Activated CD8-positive, alpha-beta memory T cell treated with anti-CD3 and anti-CD28 coated beads, Interleukin-2, amount 50 U/mL, for 24 hours (primary cell): ENCODE measurements around the gene OR1M1.

Experiments used
- DNase-seq: peaks from one replicate; pipeline ENCODE4 v3.0.0-alpha.2; 2020; ENCODE audit errors: extremely low read depth

Gene OR1M1

DNA sequence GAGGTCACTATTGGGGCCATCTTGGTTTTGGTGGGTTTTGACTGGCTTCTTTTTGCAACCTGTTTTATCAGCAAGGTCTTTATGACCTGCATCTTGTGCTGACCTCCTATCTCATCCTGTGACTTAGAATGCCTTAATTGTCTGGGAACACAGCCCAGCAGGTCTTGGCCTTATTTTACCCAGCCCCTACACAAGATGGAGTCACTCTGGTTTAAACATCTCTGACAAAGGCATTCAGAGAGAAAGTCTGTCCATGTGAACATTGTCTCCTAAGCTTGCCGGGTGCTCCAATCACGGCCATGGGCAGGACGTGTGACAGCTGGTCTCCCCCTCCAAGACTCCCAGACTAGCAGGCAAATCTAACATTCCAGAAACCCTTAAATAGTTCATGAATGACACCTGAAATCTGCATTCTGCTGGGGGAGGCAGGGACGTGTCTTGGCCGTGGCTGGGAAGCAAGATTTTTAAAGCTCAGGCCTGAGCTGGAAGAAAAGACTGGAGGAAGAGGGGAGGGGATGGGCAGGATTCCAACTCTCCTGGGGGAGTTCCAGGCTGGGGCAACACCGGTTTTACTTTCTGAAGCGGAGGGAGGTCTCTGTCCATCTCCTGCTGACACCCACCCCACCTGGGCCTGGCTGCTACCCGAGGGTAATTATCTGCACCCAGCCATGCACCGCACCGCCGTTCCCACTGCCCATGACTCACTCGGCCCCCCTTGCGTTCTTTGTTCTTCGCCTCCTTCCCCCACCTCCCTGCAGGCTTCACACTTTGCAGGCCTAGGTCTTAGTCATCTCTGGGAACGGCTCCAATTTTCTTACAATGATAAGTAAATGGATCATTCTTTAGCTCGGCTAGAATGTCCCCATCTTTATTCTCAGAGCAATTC lies 11.6 kb upstream of the OR1M1 start:
- DNase-seq: no peak

DNA sequence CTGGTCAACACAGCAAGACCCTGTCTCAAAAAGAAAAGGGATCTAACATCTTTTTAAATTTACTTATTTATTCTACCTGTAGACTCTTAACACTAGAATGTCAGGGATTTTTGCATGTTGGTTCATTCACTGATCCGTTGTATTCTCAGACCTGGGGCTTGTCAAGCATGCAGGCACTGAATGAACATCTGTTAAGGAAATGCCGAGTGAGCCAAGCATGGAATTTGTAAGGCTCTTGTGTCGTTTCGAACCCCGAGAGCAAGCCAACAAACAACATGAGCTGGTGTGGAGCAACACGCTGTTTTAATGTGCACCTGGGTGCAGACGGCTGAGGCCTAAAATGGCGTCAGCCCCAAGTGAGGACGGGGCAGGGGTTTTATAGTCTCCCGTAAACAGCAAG lies 10.0 kb upstream of the OR1M1 start:
- no peak for DNase-seq

DNA sequence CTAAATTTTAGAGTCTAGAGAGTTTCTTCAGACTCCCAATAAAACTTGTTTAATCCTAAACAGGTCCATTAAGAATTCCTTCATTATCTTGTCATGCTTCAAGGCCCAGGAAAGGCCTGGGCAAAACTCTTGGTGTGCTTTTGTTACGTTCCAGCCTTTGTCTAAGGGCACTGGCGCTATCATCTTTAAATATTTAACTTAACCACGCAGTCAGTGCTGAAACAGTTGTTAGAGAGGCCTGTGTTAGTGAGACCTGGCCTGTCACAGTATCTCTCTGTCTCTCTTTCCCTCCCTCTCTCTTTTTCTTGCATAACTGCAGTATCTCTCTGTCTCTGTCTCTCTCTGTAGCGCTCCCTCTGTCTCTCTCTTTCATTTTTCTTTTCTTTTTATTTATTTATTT lies 8.2 kb upstream of the OR1M1 start:
- DNase-seq: no peak

DNA sequence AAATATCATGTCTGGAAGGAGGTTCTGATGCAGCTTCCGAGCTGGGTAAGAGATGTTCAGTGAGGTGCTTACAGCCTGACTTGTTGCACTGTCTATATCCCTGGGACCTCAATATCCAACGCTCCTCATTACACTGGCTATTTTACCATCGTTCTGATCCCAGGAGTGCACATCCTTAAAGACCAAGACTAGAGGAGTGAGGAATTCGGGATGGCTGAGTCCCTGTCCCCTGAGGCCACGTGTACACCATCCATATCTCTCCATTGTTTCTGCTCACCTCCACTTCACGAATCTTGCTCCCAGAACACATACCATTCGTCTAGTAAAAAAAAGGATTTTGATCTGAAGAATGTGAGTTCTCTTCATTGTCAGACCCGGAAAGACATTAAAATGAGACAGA lies 20.5 kb downstream of the OR1M1 start, which contains the start of gene OR7G2:
Gene OR7G2, minus strand, starts transcription at position 101 of the 400 bp plus-strand sequence. CDS start 4,232 bp downstream, outside the sequence.
- DNase-seq: no peak

DNA sequence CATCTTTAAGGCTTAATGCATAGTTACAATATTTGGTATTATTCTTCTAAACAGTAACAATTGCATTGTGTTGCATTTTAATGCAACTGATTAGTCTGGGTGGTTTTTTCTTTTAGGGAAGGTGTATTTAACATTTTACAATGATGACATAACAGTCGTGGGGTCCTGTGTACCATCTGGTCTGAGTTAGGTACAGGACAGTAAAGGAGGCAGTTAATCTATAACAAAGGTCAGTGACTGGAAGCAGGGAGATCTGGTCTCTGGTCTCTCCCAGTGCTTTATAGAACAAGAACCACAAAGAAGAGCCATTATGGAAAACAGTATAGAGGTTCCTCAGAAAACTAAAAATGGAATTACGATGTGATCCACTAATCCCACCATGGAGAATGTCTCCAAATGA lies 23.1 kb downstream of the OR1M1 start:
- no peak for DNase-seq

DNA sequence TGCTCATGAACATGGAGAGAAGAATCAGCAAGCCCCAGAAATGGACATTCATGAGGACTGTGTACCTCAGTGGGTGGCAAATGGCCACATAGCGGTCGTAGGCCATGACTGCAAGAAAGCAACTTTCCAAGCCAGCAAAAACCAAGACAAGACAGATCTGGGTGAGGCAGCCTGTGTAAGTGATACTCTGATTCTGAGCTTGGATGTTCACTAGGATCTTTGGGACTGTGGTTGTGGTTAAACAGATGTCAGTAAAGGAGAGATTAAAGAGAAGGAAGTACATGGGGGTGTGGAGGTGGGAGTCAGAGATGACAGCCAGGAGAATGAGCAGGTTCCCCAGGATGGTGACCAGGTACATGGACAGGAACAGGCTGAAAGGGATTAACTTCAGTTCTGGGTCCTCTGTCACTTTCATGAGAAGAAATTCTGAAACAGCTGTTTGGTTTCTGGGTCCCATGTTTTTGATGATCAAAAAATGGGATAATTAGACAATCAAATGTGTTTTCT lies 28.5 kb downstream of the OR1M1 start, which contains the start of gene OR7G1:
Gene OR7G1, minus strand, starts transcription at position 457 of the 507 bp plus-strand sequence. Its CDS starts 0 bp downstream, at position 457.
- DNase-seq: no peak

DNA sequence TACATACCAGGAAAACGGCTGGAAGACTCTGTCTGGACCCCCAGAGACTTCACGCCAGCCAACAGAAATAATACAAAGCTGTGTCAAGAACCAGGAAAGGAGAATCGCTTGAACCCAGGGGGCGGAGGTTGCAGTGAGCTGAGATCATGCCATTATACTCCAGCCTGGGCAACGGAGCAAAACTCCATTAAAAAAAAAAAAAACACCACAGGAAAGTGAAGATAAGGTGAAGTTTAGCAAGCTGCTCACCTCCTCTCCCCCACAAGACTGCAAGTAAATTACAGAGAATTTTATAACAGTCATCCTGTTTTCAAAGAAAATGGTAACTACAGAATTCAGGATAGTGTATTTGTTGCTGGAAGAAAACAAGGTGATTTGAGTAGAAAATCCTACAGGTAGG lies 29.7 kb downstream of the OR1M1 start:
- DNase-seq: no peak

DNA sequence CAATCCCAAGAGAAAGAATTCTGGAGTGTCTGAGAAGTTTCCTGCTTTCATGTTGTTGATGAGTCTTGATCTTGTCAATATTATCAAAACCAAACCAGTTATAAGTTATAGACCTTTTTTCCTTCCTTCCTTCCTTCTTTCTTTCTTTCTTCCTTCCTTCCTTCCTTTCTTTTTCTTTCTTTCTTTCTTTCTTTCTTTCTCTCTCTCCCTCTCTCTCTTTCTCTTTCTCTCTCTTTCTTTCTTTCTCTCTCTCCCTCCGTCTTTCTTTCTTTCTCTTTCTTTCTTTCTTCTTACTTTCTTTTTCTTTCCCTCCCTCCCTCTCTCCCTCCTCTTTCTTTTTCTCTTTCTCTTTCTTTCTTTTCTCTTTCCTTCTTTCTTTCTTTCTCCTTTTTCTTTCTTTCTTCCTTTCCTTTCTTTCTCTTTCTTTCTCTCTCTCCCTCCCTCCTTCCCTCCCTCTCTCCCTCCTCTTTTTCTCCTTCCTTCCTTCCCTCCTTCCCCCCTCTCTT lies 40.1 kb downstream of the OR1M1 start, which contains the start of gene OR7G3:
Gene OR7G3, minus strand, starts transcription at position 51 of the 506 bp plus-strand sequence. Its CDS starts 0 bp downstream, at position 51.
- DNase-seq: no peak

DNA sequence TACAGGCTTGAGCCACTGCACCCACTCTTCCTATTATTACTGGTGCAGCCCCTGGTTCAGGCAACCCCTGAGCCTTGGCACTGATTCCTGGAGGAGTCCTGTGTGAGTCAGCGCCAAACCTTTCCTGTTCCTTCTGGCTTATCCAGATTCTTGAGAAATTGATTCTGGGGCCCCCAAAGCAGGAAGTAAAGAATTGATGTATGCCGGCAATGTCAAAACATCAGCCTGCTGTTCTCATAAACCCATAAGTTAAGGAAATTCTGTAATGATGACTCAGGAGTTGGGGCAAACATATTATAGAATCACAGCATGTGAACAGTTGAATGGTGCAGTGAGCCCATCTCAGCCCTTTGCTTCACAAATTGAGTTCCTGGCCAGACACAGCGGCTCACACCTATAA lies 41.3 kb downstream of the OR1M1 start:
- no peak for DNase-seq

DNA sequence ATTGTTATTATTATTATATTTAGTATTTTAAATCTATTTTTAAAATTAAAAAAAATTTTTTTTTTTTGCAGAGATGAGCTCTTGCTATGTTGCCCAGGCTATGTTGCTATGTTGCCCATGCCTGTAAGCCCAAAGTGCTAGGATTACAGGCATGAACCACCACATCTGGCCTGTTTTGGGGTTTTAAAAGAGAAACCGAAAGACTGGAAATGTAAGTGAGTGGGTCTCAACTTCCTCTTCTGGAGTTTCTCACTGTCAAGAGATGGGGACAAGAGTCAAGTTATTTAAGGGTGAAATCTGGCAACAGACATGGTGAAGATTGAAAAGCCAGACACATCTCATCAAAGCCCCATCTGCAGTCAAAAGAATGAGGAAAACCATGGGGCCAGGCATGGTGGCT lies 44.1 kb downstream of the OR1M1 start:
- DNase-seq: no peak

DNA sequence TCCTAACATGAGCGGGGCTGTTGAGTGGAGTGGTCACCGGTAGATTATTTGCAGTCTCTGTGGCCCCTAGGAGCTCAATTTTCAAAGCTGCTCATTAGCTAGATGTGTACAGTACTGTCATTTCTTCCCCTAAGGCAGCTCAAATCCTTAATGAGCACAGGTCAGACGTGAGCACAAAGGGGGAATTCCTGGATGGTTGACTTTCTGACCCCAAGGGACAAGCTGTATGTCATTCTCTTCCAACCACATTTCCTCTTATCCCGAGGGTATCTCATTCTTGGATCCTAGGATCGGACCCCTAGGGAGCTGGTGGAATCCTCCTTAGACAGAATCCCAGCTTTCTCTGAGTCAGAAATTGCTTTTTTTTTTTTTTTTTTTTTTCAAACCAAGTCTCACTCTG lies 45.6 kb downstream of the OR1M1 start:
- DNase-seq: no peak

DNA sequence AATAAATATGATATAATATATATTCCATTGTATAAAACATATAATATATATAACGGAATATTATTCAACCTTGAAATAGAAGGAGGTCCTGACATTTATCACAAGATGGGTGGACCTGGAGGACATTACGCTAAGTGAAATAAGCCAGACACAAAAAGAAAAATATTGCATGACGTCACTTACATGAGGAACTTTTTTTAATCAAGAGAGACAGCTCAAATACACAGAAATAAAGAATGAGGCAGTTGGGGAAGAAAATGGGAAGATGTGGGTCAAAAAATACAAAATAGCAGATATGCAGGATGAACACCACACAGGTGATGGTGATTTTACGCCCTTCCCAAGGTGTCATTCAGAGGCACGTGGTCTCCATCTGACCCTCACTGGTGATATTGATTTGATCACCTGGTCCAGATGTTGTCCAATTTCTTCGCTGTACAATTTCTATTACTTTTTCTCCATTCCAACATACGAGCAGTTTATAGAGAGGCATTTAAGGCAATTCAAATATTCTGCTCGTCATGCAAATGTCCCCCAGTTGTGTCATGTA lies 52.8 kb downstream of the OR1M1 start:
- no peak for DNase-seq

DNA sequence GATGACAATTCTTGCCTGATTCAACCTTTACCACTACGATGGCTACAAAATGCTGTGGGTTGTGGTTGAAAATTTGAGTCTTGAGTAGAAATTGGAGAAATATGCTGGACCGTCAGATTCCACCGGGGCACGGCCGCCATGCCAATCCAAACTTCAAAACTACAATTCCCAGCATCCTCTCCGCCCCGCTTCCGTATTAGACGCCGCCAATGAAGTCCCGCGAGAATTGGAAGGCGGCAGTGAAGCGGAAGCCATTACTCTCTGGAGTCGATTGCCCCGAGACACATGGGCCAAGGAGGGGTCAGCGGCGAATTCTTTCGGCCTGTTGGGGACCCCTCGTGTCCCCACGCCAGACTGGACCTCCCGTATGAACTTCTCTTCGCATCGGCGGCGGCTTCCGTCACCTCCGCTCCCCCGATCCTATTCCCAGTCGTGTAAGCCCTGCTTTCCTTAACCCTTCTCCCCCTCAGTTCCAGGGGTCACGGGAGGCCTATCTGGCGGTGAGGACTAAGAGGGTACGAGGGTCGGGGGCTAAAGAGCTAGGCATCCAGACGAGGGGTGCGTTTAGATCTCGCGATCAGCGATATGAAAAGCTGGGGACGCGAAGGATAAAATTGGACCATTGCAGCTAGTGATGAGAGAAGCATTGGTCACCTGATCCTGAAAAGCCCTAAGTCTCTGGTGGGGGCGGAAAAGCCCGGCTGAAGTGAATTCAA lies 53.5 kb downstream of the OR1M1 start, which contains the start of gene ZNF317:
Gene ZNF317, plus strand, starts transcription at position 239 of the 716 bp plus-strand sequence. CDS start 15,620 bp downstream, outside the sequence.
- DNase-seq: peak; percentile 84

DNA sequence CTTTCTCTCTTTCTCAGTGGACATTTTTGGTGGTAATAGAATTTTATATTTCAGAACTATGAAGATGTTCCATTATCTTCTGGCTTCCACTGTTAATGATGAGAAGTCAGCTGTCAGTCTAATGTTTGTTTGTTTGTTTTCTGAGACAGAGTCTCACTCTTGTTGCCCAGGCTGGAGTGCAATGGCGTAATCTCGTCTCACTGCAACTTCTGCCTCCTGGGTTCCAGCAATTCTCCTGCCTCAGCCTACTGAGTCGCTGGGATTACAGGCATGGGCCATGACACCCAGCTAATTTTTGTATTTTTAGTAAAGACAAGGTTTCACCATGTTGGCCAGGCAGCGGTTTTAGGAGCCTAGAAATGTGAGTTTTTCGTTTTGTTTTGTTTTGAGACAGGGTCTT lies 58.1 kb downstream of the OR1M1 start:
- no peak for DNase-seq
